ENCODE measurements around the gene SMIM38. TPM values are rescaled to one million over a fixed set of nuclear protein-coding genes. Genes with fewer than 3 reads are reported as not detected.
"Not testable (repeated sequence)": the region's sequence is repeated elsewhere in the genome, so short reads cannot be mapped to it uniquely, and the experiment has no call there.

Gene SMIM38
- total RNA-seq, 2 donors from 2014 or later: 3.0 to 4.2 TPM

GRCh38 chr11:69148806-69149205 lies 6.9 kb upstream of the SMIM38 start:
- DNase-seq (ENCODE audit: low spot score) (no peak), ATAC-seq (ENCODE audit: insufficient number of reproducible peaks, low FRiP score, low read depth) (no peak)

GRCh38 chr11:69149338-69150045 lies 6.2 kb upstream of the SMIM38 start:
- H3K36me3 ChIP-seq; H3K27me3 ChIP-seq (replicated peaks; ENCODE audit: insufficient read depth); DNase-seq (ENCODE audit: low spot score); H3K4me1 ChIP-seq (ENCODE audit: control insufficient read depth in 1 of 2, low read depth in 2 of 2); ATAC-seq (ENCODE audit: insufficient number of reproducible peaks, low FRiP score, low read depth); H3K27ac ChIP-seq; H3K4me3 ChIP-seq: not testable (repeated sequence)
- peaks cover 15% of the 10 kb centered on the region for H3K9me3 ChIP-seq

More at GRCh38 chr11:69148806-69149205, 6.9 kb upstream of the SMIM38 start:
- TF ChIP-seq CTCF (IDR thresholded peaks at IDR 0.05): no peak
- Histone ChIP-seq H3K9me3 (peaks cover 15% of the 10 kb centered on the region), H3K4me3 (no peak overlapping the region), H3K27ac (no peak overlapping the region), H3K36me3 (no peaks in the 10 kb centered on the region), H3K27me3 (replicated peaks; ENCODE audit: insufficient read depth) (no peaks in the 10 kb centered on the region), H3K4me1 (ENCODE audit: control insufficient read depth in 1 of 2, low read depth in 2 of 2) (no peaks in the 10 kb centered on the region)

GRCh38 chr11:69150175-69150574 lies 5.6 kb upstream of the SMIM38 start:
- H3K36me3 ChIP-seq: no peaks in the 10 kb centered on the region
- H3K4me1 ChIP-seq (ENCODE audit: control insufficient read depth in 1 of 2, low read depth in 2 of 2): no peaks in the 10 kb centered on the region
- DNase-seq (ENCODE audit: low spot score) (no peak), ATAC-seq (ENCODE audit: insufficient number of reproducible peaks, low FRiP score, low read depth) (no peak)
- no peak overlapping the region for H3K27ac ChIP-seq
- H3K9me3 ChIP-seq: peaks cover 15% of the 10 kb centered on the region
- H3K4me3 ChIP-seq: no peak overlapping the region
- TF ChIP-seq CTCF (IDR thresholded peaks at IDR 0.05): no peak
- H3K27me3 ChIP-seq (replicated peaks; ENCODE audit: insufficient read depth): no peaks in the 10 kb centered on the region

GRCh38 chr11:69151836-69152235 lies 3.9 kb upstream of the SMIM38 start:
- H3K36me3 ChIP-seq: no peaks in the 10 kb centered on the region
- no peak for TF ChIP-seq CTCF (IDR thresholded peaks at IDR 0.05)
- H3K4me3 ChIP-seq: no peak overlapping the region
- no peaks in the 10 kb centered on the region for H3K27me3 ChIP-seq (replicated peaks; ENCODE audit: insufficient read depth)
- DNase-seq (ENCODE audit: low spot score) (no peak), ATAC-seq (ENCODE audit: insufficient number of reproducible peaks, low FRiP score, low read depth) (no peak)
- H3K27ac ChIP-seq: no peak overlapping the region
- H3K4me1 ChIP-seq (ENCODE audit: control insufficient read depth in 1 of 2, low read depth in 2 of 2): peaks cover 0 to 3% of the 10 kb centered on the region in 2 donors
- H3K9me3 ChIP-seq: peaks cover 3% of the 10 kb centered on the region

- ATAC-seq (ENCODE audit: insufficient number of reproducible peaks, low FRiP score, low read depth) (no peak), DNase-seq (ENCODE audit: low spot score) (no peak)
- Histone ChIP-seq H3K9me3 (no peaks in the 10 kb centered on the region), H3K36me3 (no peaks in the 10 kb centered on the region), H3K27me3 (replicated peaks; ENCODE audit: insufficient read depth) (no peaks in the 10 kb centered on the region), H3K4me3 (no peak overlapping the region), H3K4me1 (ENCODE audit: control insufficient read depth in 1 of 2, low read depth in 2 of 2) (peaks cover 0 to 13% of the 10 kb centered on the region in 2 donors), H3K27ac (no peak overlapping the region)
- TF ChIP-seq CTCF (IDR thresholded peaks at IDR 0.05): no peak
These were observed 2.9 kb upstream of the SMIM38 start for GRCh38 chr11:69152733-69153421.

All from thoracic aorta (tissue), 2 donors.